ENCODE measurements around the gene WNT5A. TPM values are rescaled to one million over a fixed set of nuclear protein-coding genes. Genes with fewer than 3 reads are reported as not detected.

WNT5A gene
- total and polyA plus RNA-seq, 2 donors (not counting 3 experiments of a cell fraction or from before 2014, with no cell fraction given), result 0.08 to 0.33 TPM

DNA sequence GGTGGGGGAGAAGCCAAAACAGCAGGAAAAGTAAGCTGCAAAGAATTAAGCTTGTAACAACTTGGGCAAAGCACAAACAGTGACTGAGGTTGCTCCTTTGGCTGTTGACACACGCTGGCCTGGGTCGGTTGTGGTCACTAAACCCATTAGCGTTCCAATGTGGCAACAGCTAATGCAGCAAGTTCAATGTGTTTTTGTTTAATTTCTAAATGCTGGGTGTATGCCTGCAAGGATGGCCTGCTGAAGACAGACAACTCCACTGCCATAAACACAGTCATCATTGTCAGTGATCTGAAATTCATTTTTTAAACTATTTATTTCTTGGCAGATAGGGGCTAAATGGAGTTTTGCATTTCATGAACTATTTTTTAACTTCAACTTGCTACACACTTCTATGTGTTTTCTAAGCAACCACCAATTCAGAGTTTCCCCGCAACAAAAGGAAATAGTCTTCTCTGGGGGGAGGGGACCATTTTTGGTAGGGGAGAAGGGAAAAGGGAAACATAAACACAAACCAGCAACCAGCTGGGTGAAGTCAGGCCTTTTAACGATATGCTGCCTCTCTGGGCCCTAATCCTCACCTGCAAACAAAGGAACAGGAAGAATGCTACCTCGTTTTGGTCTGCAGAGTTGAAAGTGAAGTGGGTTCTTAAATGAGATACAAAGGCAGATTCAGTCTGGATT is 34.8 kb upstream of the WNT5A start:
- POLR2A ChIA-PET, result interaction anchor here (0.7 kb wide), 1 partner anchor 16 kb away, joined by 3 read pairs; no protein-coding TSS in a partner anchor
- Histone ChIP-seq H3K79me2 (ENCODE audit: control insufficient read depth, insufficient read depth, low read length) (no peaks in the 10 kb centered on the region), H3K9me3 (replicated peaks; ENCODE audit: control insufficient read depth, insufficient read depth, low read length) (no peaks in the 10 kb centered on the region), H3K9me1 (replicated peaks; ENCODE audit: control insufficient read depth, extremely low read depth, insufficient read depth, low read length) (no peaks in the 10 kb centered on the region), H3K36me3 (ENCODE audit: control insufficient read depth in 2 of 2, extremely low read depth in 1 of 2, insufficient read depth in 2 of 2, low read length in 2 of 2) (no peaks in the 10 kb centered on the region), H3K27me3 (ENCODE audit: control insufficient read depth in 2 of 2, insufficient read depth in 2 of 2, low read length in 2 of 2) (no peaks in the 10 kb centered on the region), H3K4me3 (replicated peaks in 1 of 3; ENCODE audit: insufficient read depth in 1 of 3, low read depth in 1 of 3, low read length in 3 of 3) (no peak overlapping the region), H2AFZ (ENCODE audit: low read depth, low read length) (no peak overlapping the region), H4K20me1 (replicated peaks; ENCODE audit: control insufficient read depth, extremely low read depth, insufficient read depth, low read length) (no peaks in the 10 kb centered on the region), H3K4me1 (ENCODE audit: control insufficient read depth, extremely low read depth, insufficient read depth, low read length) (no peaks in the 10 kb centered on the region), H3K9ac (replicated peaks; ENCODE audit: extremely low read depth, insufficient read depth, low read length) (no peak overlapping the region), H3K4me2 (ENCODE audit: insufficient read depth, low read length) (no peak overlapping the region), H3K27ac (ENCODE audit: insufficient read depth, low read depth, low read length) (no peak overlapping the region)
- BruUV-seq (replicated peaks), result no TSS peak
- DNase-seq (ENCODE audit: low read depth, low spot score) (no peak), FAIRE-seq (no peak)
- dilution Hi-C loops (cut with MboI; ENCODE audit: extremely low pct_ligation_motif_present, low sequenced_read_pairs), result no loop called here
- intact Hi-C loops (cut with micrococcal nuclease), result no loop called here
- TF ChIP-seq, protein P1, sequence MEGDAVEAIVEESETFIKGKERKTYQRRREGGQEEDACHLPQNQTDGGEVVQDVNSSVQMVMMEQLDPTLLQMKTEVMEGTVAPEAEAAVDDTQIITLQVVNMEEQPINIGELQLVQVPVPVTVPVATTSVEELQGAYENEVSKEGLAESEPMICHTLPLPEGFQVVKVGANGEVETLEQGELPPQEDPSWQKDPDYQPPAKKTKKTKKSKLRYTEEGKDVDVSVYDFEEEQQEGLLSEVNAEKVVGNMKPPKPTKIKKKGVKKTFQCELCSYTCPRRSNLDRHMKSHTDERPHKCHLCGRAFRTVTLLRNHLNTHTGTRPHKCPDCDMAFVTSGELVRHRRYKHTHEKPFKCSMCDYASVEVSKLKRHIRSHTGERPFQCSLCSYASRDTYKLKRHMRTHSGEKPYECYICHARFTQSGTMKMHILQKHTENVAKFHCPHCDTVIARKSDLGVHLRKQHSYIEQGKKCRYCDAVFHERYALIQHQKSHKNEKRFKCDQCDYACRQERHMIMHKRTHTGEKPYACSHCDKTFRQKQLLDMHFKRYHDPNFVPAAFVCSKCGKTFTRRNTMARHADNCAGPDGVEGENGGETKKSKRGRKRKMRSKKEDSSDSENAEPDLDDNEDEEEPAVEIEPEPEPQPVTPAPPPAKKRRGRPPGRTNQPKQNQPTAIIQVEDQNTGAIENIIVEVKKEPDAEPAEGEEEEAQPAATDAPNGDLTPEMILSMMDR (IDR thresholded peaks at IDR 0.05; ENCODE audit: extremely low read depth in 1 of 2, insufficient read depth in 1 of 2, low read depth in 1 of 2, low read length in 2 of 2), result no peak
- TF ChIP-seq EZH2 (IDR thresholded peaks at IDR 0.05; ENCODE audit: borderline replicate concordance, low read depth, low read length, severe bottlenecking), result no peak
- CTCF ChIA-PET, result no interaction called here

GRCh38 chr3:55521064-55521737 is 34.1 kb upstream of the WNT5A start:
- BruUV-seq (replicated peaks), result no TSS peak
- Histone ChIP-seq H3K9ac (replicated peaks; ENCODE audit: extremely low read depth, insufficient read depth, low read length) (no peak overlapping the region), H3K4me1 (ENCODE audit: control insufficient read depth, extremely low read depth, insufficient read depth, low read length) (no peaks in the 10 kb centered on the region)

More at GRCh38 chr3:55521064-55521737, 34.1 kb upstream of the WNT5A start:
- intact Hi-C loops (cut with micrococcal nuclease), result no loop called here
- Histone ChIP-seq H3K27me3 (ENCODE audit: control insufficient read depth in 2 of 2, insufficient read depth in 2 of 2, low read length in 2 of 2) (no peaks in the 10 kb centered on the region), H3K27ac (ENCODE audit: insufficient read depth, low read depth, low read length) (no peak overlapping the region), H4K20me1 (replicated peaks; ENCODE audit: control insufficient read depth, extremely low read depth, insufficient read depth, low read length) (no peaks in the 10 kb centered on the region), H3K79me2 (ENCODE audit: control insufficient read depth, insufficient read depth, low read length) (no peaks in the 10 kb centered on the region), H3K9me3 (replicated peaks; ENCODE audit: control insufficient read depth, insufficient read depth, low read length) (no peaks in the 10 kb centered on the region), H3K4me3 (replicated peaks in 1 of 3; ENCODE audit: insufficient read depth in 1 of 3, low read depth in 1 of 3, low read length in 3 of 3) (no peak overlapping the region), H3K36me3 (ENCODE audit: control insufficient read depth in 2 of 2, extremely low read depth in 1 of 2, insufficient read depth in 2 of 2, low read length in 2 of 2) (no peaks in the 10 kb centered on the region), H3K4me2 (ENCODE audit: insufficient read depth, low read length) (no peak overlapping the region), H3K9me1 (replicated peaks; ENCODE audit: control insufficient read depth, extremely low read depth, insufficient read depth, low read length) (no peaks in the 10 kb centered on the region), H2AFZ (ENCODE audit: low read depth, low read length) (no peak overlapping the region)
- ChIA-PET POLR2A (interaction anchor here (0.7 kb wide), 1 partner anchor 16 kb away, joined by 3 read pairs; no protein-coding TSS in a partner anchor), CTCF (no interaction called here)
- dilution Hi-C loops (cut with MboI; ENCODE audit: extremely low pct_ligation_motif_present, low sequenced_read_pairs), result no loop called here
- no peak for DNase-seq (ENCODE audit: low read depth, low spot score)
- TF ChIP-seq, protein P1 (IDR thresholded peaks at IDR 0.05; ENCODE audit: extremely low read depth in 1 of 2, insufficient read depth in 1 of 2, low read depth in 1 of 2, low read length in 2 of 2), result no peak
- TF ChIP-seq POLR2A (IDR thresholded peaks at IDR 0.05; ENCODE audit: low read depth, low read length) (no peak), GATA2 (IDR thresholded peaks at IDR 0.05; ENCODE audit: insufficient read depth, insufficient read length, low read depth, low read length) (no peak), FOS (IDR thresholded peaks at IDR 0.05; ENCODE audit: borderline replicate concordance, insufficient read depth, low read length) (no peak), JUN (IDR thresholded peaks at IDR 0.05; ENCODE audit: borderline replicate concordance, insufficient read depth, insufficient read length, low read depth) (no peak), POLR2AphosphoS5 (IDR thresholded peaks at IDR 0.05; ENCODE audit: insufficient read depth, low read depth, low read length) (no peak), EZH2 (IDR thresholded peaks at IDR 0.05; ENCODE audit: borderline replicate concordance, low read depth, low read length, severe bottlenecking) (no peak), MYC (IDR thresholded peaks at IDR 0.05; ENCODE audit: low read depth, low read length) (no peak)
- TF ChIP-seq, protein P2, sequence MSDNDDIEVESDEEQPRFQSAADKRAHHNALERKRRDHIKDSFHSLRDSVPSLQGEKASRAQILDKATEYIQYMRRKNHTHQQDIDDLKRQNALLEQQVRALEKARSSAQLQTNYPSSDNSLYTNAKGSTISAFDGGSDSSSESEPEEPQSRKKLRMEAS (IDR thresholded peaks at IDR 0.05; ENCODE audit: insufficient read depth, insufficient read length), result no peak
- no peak for FAIRE-seq

Measured in endothelial cell of umbilical vein (primary cell).